Measurements from ENCODE around the gene HECW1. TPM values are rescaled to one million over a fixed set of nuclear protein-coding genes. Genes with fewer than 3 reads are reported as not detected.

The HECW1 gene
- total RNA-seq, 3 donors from 2014 or later: 0.48 to 1.9 (median 0.66) TPM

- Histone ChIP-seq H3K27ac (no peak overlapping the region), H3K9me3 (no peaks in the 10 kb centered on the region), H3K36me3 (no peaks in the 10 kb centered on the region), H3K4me3 (no peak overlapping the region), H3K4me1 (no peaks in the 10 kb centered on the region), H3K27me3 (no peaks in the 10 kb centered on the region)
- intact Hi-C loops (cut with DNase I; ENCODE audit: low total_unique reads): no loop called here
- DNase-seq (ENCODE audit: low spot score in 2 of 2): no peak
- TF ChIP-seq POLR2AphosphoS5 (IDR thresholded peaks at IDR 0.05) (no peak), POLR2A (IDR thresholded peaks at IDR 0.05) (no peak), CTCF (IDR thresholded peaks at IDR 0.05) (no peak)
These were observed 476.7 kb downstream of the HECW1 start for GRCh38 chr7:43589133-43589478.

- H3K4me1 ChIP-seq: no peaks in the 10 kb centered on the region
- intact Hi-C loops (cut with DNase I; ENCODE audit: low total_unique reads): no loop called here
- H3K27ac ChIP-seq: no peak overlapping the region
- no peaks in the 10 kb centered on the region for H3K36me3 ChIP-seq
- no peaks in the 10 kb centered on the region for H3K9me3 ChIP-seq
- DNase-seq (ENCODE audit: low spot score in 2 of 2): no peak
- H3K4me3 ChIP-seq: no peak overlapping the region
- no peaks in the 10 kb centered on the region for H3K27me3 ChIP-seq
- TF ChIP-seq POLR2A (IDR thresholded peaks at IDR 0.05): no peak
These were observed 477.3 kb downstream of the HECW1 start for GRCh38 chr7:43589728-43590127.

- Histone ChIP-seq H3K36me3 (no peaks in the 10 kb centered on the region), H3K27ac (no peak overlapping the region), H3K27me3 (no peaks in the 10 kb centered on the region), H3K4me1 (no peaks in the 10 kb centered on the region), H3K9me3 (no peaks in the 10 kb centered on the region), H3K4me3 (no peak overlapping the region)
- no peak for DNase-seq (ENCODE audit: low spot score in 2 of 2)
- TF ChIP-seq POLR2AphosphoS5 (IDR thresholded peaks at IDR 0.05) (no peak), CTCF (IDR thresholded peaks at IDR 0.05) (no peak), POLR2A (IDR thresholded peaks at IDR 0.05) (no peak)
- intact Hi-C loops (cut with DNase I; ENCODE audit: low total_unique reads): no loop called here
These were observed 478.6 kb downstream of the HECW1 start for GRCh38 chr7:43590862-43591557.

- no peak overlapping the region for H3K4me3 ChIP-seq
- no peak overlapping the region for H3K27ac ChIP-seq
- intact Hi-C loops (cut with DNase I; ENCODE audit: low total_unique reads): no loop called here
These were observed 479.2 kb downstream of the HECW1 start for GRCh38 chr7:43591558-43592180.

GRCh38 chr7:43592326-43592725 lies 479.9 kb downstream of the HECW1 start:
- H3K27ac ChIP-seq: no peak overlapping the region
- no peaks in the 10 kb centered on the region for H3K36me3 ChIP-seq
- TF ChIP-seq CTCF (IDR thresholded peaks at IDR 0.05) (no peak), POLR2A (IDR thresholded peaks at IDR 0.05) (no peak), POLR2AphosphoS5 (IDR thresholded peaks at IDR 0.05) (no peak)
- intact Hi-C loops (cut with DNase I; ENCODE audit: low total_unique reads): no loop called here
- no peaks in the 10 kb centered on the region for H3K9me3 ChIP-seq
- no peaks in the 10 kb centered on the region for H3K4me1 ChIP-seq
- no peaks in the 10 kb centered on the region for H3K27me3 ChIP-seq
- H3K4me3 ChIP-seq: no peak overlapping the region
- no peak for DNase-seq (ENCODE audit: low spot score in 2 of 2)

More at GRCh38 chr7:43591558-43592180, 479.2 kb downstream of the HECW1 start:
- Histone ChIP-seq H3K4me1 (no peaks in the 10 kb centered on the region), H3K9me3 (no peaks in the 10 kb centered on the region), H3K27me3 (no peaks in the 10 kb centered on the region), H3K36me3 (no peaks in the 10 kb centered on the region)
- no peak for TF ChIP-seq POLR2A (IDR thresholded peaks at IDR 0.05)
- TF ChIP-seq POLR2AphosphoS5 (IDR thresholded peaks at IDR 0.05): no peak
- TF ChIP-seq CTCF (IDR thresholded peaks at IDR 0.05): no peak
- no peak for DNase-seq (ENCODE audit: low spot score in 2 of 2)

All from breast epithelium (tissue), 4 donors.